Stimulated activated CD4-positive, alpha-beta T cell treated with anti-CD3 and anti-CD28 coated beads, Interleukin-4, amount 100 ng/mL, for 1 hour (primary cell): ENCODE results near the gene FMNL2.

Experiments
- DNase-seq: peaks from one replicate; pipeline ENCODE4 v3.0.0-alpha.2; 2020

FMNL2 gene

DNA sequence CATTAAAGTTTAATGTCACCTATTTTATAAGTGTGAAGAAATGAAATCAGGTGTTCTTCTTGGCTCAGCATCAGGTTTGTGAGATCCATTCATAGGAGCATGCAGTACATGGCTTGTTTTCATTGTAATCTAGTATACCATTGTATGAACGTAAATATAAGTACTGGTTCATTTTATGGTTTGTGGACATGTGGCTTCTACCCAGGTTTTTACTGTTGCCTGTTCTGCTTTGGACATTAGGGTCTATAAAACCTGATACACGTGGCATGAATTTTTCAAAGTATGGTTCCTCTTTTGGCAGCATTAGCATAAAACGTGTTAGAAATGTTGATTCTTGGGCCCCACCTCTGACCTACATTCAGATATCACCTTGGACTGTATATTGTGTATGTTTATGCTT, 206.7 kb downstream of the FMNL2 start:
- DNase-seq, result no peak

GRCh38 chr2:152542337-152542994, 207.5 kb downstream of the FMNL2 start:
- no peak for DNase-seq

DNA sequence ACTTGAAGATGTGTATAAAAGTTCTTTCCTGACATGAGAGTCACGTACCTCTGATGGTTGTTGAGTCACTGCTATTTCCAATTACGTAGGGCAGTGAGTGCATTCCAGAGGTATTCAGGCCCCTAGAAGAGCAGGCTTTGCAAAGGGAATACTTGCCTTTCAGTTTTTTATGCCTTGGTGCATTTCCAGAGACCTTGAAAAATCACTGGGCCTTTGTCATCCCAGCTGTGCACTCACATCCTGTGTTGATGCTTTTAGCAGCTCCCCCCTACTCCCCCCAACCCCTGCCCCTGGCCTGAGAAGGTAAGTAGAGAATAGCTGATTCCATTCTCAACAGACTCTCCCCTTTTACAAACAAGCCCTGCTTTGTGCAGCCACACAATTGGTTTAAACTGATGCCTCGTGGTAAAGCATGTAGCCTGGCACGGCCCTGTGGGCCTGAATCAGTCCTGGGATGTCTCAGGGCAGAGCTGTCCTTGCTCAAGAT, 208.1 kb downstream of the FMNL2 start:
- DNase-seq, result no peak

DNA sequence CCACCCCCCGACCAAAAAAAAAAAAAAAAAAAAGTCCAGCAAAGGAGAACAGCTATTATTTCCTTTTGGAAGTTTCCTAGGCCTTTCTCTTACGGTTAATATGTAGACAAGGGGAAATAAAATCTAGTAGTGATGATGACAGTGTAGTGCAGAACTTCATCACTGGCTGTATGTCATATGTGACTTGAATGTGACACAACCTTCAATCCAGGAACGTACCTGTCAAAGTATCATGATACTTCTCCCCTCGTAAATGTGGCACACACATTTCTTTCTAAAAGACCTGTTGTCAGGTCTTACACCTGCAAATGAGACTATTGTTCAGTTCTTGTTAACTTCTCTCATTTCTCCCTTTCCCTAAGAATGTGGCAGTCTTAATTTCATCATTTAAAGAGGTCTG, 208.7 kb downstream of the FMNL2 start:
- no peak for DNase-seq

- no peak for DNase-seq
Observed at GRCh38 chr2:152544638-152545037, 209.7 kb downstream of the FMNL2 start.

GRCh38 chr2:152546230-152546837, 211.4 kb downstream of the FMNL2 start:
- DNase-seq, result no peak

DNA sequence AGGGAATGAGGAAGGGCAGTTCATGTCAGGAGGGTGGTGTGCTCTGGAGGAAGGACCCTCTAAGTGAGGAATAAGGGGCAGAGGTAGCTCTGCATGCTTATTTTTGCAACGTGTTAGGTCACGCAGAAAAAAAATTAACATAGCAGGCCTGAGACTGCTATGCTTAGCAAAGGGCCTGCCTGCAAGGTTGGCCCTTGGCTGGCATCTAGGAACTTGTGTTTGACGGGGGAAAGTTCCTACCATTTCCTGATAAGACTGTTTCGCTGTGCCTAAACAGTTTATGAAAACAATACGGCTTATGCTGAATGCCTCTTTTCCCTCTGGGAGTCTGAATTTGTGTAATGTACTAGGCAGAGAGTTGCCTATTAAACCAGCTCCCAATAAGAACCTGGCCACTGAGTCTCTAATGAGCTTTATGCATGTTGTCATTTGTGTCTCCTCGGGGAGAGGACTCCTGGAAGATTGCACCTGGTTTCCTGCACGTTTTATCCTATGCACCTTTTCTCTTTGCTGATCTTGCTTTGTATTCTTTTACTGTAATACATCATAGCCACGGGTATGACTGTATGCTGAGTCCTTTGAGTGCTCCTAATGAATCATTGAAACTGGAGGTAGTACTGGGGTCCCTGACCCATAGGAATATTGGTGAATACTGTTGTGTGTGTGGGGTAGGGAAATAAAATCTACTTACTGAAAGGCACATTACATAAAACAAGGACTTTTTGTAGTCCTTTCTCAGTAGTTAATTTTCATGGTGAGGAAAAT, 213.3 kb downstream of the FMNL2 start:
- no peak for DNase-seq

GRCh38 chr2:152548996-152549395, 214.0 kb downstream of the FMNL2 start:
- DNase-seq, result no peak

- DNase-seq, result no peak
Observed at GRCh38 chr2:152549423-152549822, 214.4 kb downstream of the FMNL2 start.

DNA sequence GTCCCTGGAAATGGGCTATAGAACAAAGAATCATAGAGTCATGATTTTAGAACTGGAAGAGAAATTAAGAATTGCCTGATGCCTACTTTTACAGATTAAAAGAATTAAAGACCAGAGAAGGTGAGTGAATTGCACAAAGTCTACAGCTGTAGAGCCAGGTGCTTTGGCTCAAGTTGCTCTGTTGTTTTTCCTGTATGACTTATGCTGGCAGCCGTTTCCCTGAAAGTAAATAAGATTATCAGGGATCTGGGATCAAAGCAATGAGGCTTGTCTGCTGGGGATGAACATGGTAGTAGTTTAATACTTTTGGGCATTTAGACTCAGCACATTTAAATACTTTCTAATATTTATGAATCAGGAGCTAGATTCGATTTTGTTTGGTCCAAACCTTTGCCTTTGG, 215.4 kb downstream of the FMNL2 start:
- DNase-seq, result no peak

DNA sequence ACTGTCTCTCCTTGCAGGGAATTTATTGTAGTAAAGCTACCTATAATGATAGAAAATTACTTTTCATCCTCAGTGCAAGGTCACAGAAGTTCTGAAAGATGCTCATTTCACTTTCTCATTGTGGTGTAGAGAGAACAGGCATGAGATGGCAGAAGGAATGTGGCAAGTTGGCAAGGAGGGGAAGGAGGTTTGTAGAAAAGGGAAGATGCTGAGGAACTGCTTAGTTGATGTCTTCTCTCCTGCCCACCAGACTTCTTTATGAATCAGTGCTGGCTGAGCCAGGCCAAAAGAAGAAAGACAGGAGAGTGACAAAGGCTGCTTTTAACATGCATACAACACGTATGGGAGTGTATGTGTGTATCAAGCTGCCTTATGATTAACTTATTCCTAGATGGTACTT, 217.9 kb downstream of the FMNL2 start:
- no peak for DNase-seq

DNA sequence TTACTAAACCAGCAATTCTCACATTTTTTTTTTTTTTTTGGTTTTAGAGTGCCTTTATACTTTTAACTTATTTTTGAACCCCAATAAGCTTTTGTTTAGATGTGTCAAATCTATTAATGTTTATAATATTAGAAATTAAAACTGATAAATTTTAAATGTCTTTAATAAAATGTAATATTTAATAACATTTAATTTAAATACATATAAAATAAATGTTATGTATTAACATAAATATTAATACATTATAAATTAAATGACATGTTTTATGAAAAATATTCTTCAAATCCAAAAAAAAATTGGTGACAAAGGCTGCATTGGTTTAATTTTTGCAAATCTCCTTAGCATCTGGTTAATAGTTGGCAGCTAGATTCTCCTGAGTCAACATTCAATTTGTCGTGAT, 218.5 kb downstream of the FMNL2 start:
- DNase-seq, result no peak

- DNase-seq, result no peak
Observed at GRCh38 chr2:152555048-152555447, 220.1 kb downstream of the FMNL2 start.

DNA sequence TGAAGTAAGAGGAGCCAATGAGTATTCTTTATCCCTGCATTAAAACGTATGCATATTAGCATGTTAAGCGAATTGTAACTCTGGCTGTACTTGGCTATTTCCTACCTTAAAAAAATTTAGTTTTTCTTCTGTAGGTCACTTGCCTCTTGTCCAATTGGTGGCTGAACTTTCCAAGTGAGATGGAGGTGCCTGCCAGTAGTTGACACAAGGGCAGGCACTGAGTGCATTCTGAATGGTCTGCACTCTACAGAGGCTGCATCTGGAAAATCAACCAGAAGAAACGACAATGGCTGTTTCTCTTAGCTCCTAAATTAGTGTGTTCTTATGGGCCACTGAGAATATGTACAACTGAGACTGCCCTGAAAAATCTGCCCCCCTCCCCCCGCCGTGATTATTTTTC, 221.5 kb downstream of the FMNL2 start:
- no peak for DNase-seq

- DNase-seq, result no peak
Observed at GRCh38 chr2:152557273-152557888, 222.4 kb downstream of the FMNL2 start.

DNA sequence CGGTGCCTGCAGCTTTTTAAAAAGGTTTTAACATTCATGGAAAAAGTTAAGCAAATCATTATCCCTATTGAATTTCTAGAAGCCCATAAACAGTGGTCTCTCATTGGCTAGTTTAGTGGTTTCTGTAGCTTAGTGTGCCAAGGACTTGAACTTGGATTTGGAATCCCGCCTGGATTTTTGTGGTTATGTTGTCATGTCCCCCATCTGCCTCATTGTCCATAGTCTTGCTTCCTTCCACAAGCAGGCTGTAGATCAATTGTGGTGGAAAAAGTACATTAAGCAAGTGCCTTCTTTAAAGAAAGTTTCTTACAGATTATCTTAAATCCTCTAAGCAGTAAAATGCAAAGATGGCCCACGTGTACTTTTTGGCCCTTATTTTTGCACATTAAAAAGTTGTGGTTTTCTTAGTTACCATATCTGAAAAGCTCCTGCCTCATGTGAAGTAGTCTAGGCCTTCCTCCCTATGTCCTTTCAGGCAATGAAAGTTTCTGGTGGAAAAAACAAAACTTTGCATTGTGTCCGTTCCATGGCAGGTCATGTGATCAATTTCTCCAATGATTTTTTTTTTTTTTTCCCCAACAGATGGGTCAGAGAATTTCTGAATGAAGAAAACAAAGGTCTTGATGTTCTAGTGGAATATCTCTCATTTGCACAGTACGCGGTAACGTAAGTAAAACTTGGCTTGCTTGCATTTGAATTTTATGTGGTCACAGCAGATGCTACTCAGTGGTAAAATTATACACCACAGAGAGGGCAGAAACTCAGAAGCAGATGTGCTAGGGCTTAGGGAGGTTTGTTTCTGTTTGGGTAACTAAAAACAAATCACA, 223.4 kb downstream of the FMNL2 start:
- DNase-seq, result no peak

GRCh38 chr2:152559008-152559407, 224.0 kb downstream of the FMNL2 start:
- no peak for DNase-seq

- no peak for DNase-seq
Observed at GRCh38 chr2:152560166-152560565, 225.2 kb downstream of the FMNL2 start.

DNA sequence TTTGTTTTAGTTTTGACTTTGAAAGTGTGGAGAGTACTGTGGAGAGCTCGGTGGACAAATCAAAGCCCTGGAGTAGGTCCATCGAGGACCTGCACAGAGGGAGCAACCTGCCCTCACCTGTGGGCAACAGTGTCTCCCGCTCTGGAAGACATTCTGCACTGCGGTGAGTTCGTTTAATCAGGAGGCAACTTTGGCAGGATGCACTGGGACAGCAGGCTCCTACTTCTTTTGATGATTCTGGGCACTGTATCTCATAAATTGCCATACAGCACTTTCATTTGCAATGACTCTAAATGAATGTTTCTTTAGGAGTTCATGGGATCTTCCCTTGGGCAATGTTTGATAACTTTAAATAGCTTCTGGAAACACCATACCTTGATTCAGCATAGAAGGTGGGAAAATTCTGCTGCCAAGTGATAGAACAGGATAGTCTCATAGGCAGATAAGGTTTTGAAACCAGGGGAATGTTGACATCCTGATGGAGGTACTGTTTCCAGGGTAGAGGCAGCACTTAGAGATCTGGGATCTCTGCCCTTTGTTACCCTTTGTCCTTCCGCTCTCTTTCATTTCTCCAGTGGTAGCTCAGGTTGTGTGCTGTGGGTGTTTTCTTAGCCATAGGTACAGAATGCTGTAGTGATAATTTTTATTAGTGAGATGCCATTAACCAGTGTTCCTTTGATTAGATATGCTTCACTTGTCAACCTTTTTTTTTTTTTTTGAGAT, 226.1 kb downstream of the FMNL2 start:
- DNase-seq, result no peak

DNA sequence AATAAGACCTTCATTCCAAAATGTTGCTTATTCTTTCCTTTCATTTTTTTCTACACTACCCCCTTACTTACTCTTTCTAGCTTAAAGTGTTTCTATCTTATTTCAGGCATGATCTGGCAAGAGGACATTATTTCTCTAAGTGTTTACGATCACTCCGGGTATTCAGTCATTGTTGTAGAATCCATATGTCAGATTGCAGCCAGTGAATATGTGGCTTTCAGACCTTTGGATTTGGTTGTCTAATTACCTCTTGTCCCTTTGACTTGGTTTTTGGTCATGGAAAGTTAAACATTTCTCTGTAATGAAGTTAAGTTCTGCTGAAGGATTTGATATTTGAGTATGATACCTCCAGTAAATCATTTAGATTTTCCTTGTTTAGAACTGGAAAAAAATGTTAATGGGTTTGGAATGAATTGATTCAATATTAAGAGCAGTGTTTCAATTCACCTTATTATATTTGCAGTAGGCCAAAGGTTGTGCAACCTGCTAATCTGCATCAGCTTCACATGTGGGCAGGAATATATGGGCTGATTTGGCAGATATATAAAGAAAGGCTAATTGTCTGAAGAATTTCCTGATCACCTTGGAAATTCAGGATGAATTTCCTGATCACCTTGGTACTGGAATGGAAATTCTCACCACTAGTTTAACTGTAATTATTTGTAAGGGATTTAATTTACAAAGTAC, 227.4 kb downstream of the FMNL2 start:
- no peak for DNase-seq

- DNase-seq, result no peak
Observed at GRCh38 chr2:152563764-152564163, 228.8 kb downstream of the FMNL2 start.
